K562 (cell line): Measurements from ENCODE around the gene RNF217. TPM values are rescaled to one million over a fixed set of nuclear protein-coding genes. Genes with fewer than 3 reads are reported as not detected.

Source experiments
- BCL6 ChIP-seq: fragments of 250-450 bp; sonication (Bioruptor Pico); IDR thresholded peaks from 2 replicates; pipeline ENCODE4 v1.4.0; 2020
- FOXK2 ChIP-seq, 2 experiments: fragments of 450-650 bp; IDR thresholded peaks in 1 of 2; conservative IDR thresholded peaks in 1 of 2; 2 replicates each; pipeline ENCODE4 v1.6.1; 2016; ENCODE audit warnings: low read depth in 2 of 2, mild to moderate bottlenecking in 1 of 2
- FOXM1 ChIP-seq, 2 experiments: fragments of 450-650 bp in 1 of 2; sonication (generic) in 1 of 2; formaldehyde crosslinking in 1 of 2; IDR thresholded peaks; 2 replicates each; pipeline versions ENCODE4 v1.6.1 to v1.9.0; 2017 to 2022; ENCODE audit warnings: low read depth in 2 of 2, mild to moderate bottlenecking in 2 of 2, missing genetic modification reagents in 1 of 2, moderate library complexity in 1 of 2
- TBL1XR1 ChIP-seq, 2 experiments: IDR thresholded peaks; 2 replicates each; pipeline ENCODE4 v1.6.1; 2012; ENCODE audit warnings: improper control_type of control experiment in 2 of 2, low read length in 2 of 2, mild to moderate bottlenecking in 1 of 2
- YY1 ChIP-seq, 3 experiments: IDR thresholded peaks; 2 replicates each; pipeline ENCODE4 v1.6.1; 2011; ENCODE audit warnings: low read length in 2 of 3, mild to moderate bottlenecking in 2 of 3, moderate library complexity in 2 of 3, borderline replicate concordance in 1 of 3, control low read depth in 1 of 3, low read depth in 1 of 3; ENCODE audit not compliant: insufficient read depth in 3 of 3, insufficient replicate concordance in 2 of 3, control insufficient read depth in 1 of 3, insufficient read length in 1 of 3; ENCODE audit errors: extremely low read depth in 1 of 3
- ZBED1 ChIP-seq: IDR thresholded peaks from 2 replicates; pipeline ENCODE4 v1.6.1; 2014
- ZBTB17 ChIP-seq: fragments of 450-650 bp; formaldehyde crosslinking; IDR thresholded peaks from 2 replicates; pipeline ENCODE4 v1.4.0; 2020; ENCODE audit warnings: mild to moderate bottlenecking
- ZNF445 ChIP-seq: fragments of 250-450 bp; sonication (Bioruptor Pico); IDR thresholded peaks from 2 replicates; pipeline ENCODE4 v1.4.0; 2020; ENCODE audit warnings: low read depth, mild to moderate bottlenecking, moderate library complexity
- polyA plus RNA-seq, 8 experiments: library from polyadenylated mRNA; depleted of rRNA in 4 of 8; stranded (reverse) in 5 of 8; unstranded in 3 of 8; fragments of >200 nt; fragmentation: Nextera tagmentation in 2 of 8; fragmentation: Illumina TruSeq in 1 of 8; extraction: Ambion mirVana in 2 of 8; extraction: Trizol in 1 of 8; gene quantifications; 2 replicates each; pipeline versions ENCODE4 v1.2.1 to v1.2.3, GENCODE V29; 2011 to 2014; ENCODE audit warnings: inconsistent platforms in 1 of 8, missing spikeins in 1 of 8
- total RNA-seq, 7 experiments: library from RNA; depleted of rRNA in 6 of 7; stranded (reverse); fragments of >200 nt in 6 of 7; fragmentation: Illumina TruSeq in 2 of 7; extraction: Trizol in 2 of 7; gene quantifications; 2 replicates each; pipeline versions ENCODE4 v1.2.1 to v1.2.3, GENCODE V29; 2011 to 2021; ENCODE audit warnings: low replicate concordance in 1 of 7
- TF ChIP-seq, protein P1 (sequence below), 2 experiments: fragments of 450-650 bp in 1 of 2; sonication (generic) in 1 of 2; formaldehyde crosslinking in 1 of 2; IDR thresholded peaks; 2 replicates each; pipeline versions ENCODE4 v1.7.1 to v1.9.0; 2016 to 2022; ENCODE audit warnings: inconsistent platforms in 1 of 2, mild to moderate bottlenecking in 1 of 2, missing genetic modification reagents in 1 of 2
- TF ChIP-seq, protein P2 (sequence below): fragments of 450-650 bp; IDR thresholded peaks from 2 replicates; pipeline ENCODE4 v1.6.1; 2016; ENCODE audit warnings: antibody characterized with exemption
- TF ChIP-seq, protein P3 (sequence below): fragments of 450-650 bp; formaldehyde crosslinking; IDR thresholded peaks from 2 replicates; pipeline ENCODE4 v1.4.0; 2022; ENCODE audit warnings: missing genetic modification characterization

Gene RNF217
- total and polyA plus RNA-seq, 9 of the 15 experiments (the other 6 are each of a cell fraction or from before 2014, with no cell fraction given) = 2.9 to 25.6 (median 12.0) TPM

DNA sequence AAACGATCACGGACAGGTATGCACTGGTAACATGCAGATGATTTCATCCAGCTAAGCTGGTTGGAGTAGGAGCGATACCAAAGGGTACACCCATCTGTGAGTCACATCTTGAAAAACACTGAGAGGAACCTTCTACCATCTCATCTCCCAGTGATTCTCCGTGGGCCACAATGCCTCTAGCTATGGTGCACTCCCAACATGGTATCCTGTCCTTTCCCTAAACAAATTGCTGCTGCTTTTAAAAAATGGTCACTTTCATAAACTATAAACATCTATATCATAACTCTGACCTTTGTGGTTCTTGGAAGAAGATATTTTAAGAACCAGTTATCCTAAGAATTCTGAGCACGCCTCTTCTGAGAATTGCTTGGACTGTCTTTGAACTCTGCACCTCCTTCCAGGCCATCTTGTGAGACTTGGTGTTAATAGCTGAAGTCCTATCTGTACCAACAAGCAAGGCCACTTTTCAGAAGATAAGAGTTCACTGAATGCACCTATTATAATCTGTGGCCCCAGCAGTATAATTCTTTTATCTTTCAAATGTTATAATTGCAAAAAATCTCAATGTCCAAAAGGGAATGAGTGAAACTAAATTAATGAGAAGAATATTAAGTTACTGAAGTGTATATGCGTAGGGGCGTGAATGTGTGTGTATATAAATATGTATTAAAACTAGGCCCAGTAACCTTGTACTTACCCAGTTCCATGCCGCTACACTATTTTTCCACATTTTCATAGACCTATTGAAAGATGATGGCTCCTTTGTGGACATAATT is 120.9 kb downstream of the RNF217 start (continued):
- TF ChIP-seq, protein P1, sequence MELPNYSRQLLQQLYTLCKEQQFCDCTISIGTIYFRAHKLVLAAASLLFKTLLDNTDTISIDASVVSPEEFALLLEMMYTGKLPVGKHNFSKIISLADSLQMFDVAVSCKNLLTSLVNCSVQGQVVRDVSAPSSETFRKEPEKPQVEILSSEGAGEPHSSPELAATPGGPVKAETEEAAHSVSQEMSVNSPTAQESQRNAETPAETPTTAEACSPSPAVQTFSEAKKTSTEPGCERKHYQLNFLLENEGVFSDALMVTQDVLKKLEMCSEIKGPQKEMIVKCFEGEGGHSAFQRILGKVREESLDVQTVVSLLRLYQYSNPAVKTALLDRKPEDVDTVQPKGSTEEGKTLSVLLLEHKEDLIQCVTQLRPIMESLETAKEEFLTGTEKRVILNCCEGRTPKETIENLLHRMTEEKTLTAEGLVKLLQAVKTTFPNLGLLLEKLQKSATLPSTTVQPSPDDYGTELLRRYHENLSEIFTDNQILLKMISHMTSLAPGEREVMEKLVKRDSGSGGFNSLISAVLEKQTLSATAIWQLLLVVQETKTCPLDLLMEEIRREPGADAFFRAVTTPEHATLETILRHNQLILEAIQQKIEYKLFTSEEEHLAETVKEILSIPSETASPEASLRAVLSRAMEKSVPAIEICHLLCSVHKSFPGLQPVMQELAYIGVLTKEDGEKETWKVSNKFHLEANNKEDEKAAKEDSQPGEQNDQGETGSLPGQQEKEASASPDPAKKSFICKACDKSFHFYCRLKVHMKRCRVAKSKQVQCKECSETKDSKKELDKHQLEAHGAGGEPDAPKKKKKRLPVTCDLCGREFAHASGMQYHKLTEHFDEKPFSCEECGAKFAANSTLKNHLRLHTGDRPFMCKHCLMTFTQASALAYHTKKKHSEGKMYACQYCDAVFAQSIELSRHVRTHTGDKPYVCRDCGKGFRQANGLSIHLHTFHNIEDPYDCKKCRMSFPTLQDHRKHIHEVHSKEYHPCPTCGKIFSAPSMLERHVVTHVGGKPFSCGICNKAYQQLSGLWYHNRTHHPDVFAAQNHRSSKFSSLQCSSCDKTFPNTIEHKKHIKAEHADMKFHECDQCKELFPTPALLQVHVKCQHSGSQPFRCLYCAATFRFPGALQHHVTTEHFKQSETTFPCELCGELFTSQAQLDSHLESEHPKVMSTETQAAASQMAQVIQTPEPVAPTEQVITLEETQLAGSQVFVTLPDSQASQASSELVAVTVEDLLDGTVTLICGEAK (IDR thresholded peaks at IDR 0.05) = no peak
- TF ChIP-seq, protein P1 (CRISPR knock-in tag; IDR thresholded peaks at IDR 0.05) = no peak
- TF ChIP-seq FOXK2 (conservative IDR thresholded peaks at IDR 0.05 in 1 of 2, IDR thresholded peaks at IDR 0.05 in 1 of 2; ENCODE audit: low read depth in 2 of 2) (peak; percentile 19 to 35; a peak in 1 of 4 replicates), TBL1XR1 (IDR thresholded peaks at IDR 0.05; ENCODE audit: low read length in 2 of 2) (peak; percentile 63 to 94; a peak in 3 of 4 replicates), YY1 (IDR thresholded peaks at IDR 0.05; ENCODE audit: borderline replicate concordance in 1 of 3, control insufficient read depth in 1 of 3, extremely low read depth in 1 of 3, insufficient read depth in 3 of 3, insufficient read length in 1 of 3, insufficient replicate concordance in 2 of 3, low read depth in 1 of 3, low read length in 2 of 3) (peak in 1 of 3 experiments; percentile 62), FOXM1 (IDR thresholded peaks at IDR 0.05; ENCODE audit: low read depth) (peak; percentile 90), FOXM1 (CRISPR knock-in tag; IDR thresholded peaks at IDR 0.05; ENCODE audit: low read depth) (no peak), ZBTB17 (CRISPR knock-in tag) (no peak; the same call in 1 of the 2 replicates), ZBED1 (no peak), ZNF445 (CRISPR knock-in tag) (peak; percentile 29; the same call in 1 of the 2 replicates), BCL6 (no peak)
- TF ChIP-seq, protein P2, sequence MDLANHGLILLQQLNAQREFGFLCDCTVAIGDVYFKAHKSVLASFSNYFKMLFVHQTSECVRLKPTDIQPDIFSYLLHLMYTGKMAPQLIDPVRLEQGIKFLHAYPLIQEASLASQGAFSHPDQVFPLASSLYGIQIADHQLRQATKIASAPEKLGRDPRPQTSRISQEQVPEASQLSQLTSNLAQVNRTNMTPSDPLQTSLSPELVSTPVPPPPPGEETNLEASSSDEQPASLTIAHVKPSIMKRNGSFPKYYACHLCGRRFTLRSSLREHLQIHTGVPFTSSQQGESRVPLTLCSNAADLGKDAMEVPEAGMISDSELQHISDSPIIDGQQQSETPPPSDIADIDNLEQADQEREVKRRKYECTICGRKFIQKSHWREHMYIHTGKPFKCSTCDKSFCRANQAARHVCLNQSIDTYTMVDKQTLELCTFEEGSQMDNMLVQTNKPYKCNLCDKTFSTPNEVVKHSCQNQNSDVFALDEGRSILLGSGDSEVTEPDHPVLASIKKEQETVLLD = 0 out of 2 replicates have a peak, but pooled peaks have one; percentile 43
- TF ChIP-seq, protein P3, sequence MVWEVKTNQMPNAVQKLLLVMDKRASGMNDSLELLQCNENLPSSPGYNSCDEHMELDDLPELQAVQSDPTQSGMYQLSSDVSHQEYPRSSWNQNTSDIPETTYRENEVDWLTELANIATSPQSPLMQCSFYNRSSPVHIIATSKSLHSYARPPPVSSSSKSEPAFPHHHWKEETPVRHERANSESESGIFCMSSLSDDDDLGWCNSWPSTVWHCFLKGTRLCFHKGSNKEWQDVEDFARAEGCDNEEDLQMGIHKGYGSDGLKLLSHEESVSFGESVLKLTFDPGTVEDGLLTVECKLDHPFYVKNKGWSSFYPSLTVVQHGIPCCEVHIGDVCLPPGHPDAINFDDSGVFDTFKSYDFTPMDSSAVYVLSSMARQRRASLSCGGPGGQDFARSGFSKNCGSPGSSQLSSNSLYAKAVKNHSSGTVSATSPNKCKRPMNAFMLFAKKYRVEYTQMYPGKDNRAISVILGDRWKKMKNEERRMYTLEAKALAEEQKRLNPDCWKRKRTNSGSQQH (CRISPR knock-in tag) = no peak
